Colonic mucosa (tissue), 4 donors: Measurements from ENCODE around the gene CHRNE. TPM values are rescaled to one million over a fixed set of nuclear protein-coding genes. Genes with fewer than 3 reads are reported as not detected.

Source experiments
- DNase-seq: peaks from one replicate; pipeline ENCODE4 v3.0.0-alpha.2; 2020
- H3K27ac ChIP-seq: fragments of 200-600 bp; one replicate; pipeline ENCODE4 v1.8.0; 2021
- H3K27me3 ChIP-seq: fragments of 200-600 bp; one replicate; pipeline ENCODE4 v1.8.0; 2021
- H3K36me3 ChIP-seq: fragments of 200-600 bp; one replicate; pipeline ENCODE4 v1.8.0; 2021
- H3K4me1 ChIP-seq: fragments of 200-600 bp; one replicate; pipeline ENCODE4 v1.8.0; 2021; ENCODE audit warnings: mild to moderate bottlenecking
- H3K4me3 ChIP-seq: fragments of 200-600 bp; one replicate; pipeline ENCODE4 v1.8.0; 2021
- H3K9ac ChIP-seq, 2 donors: one replicate each; pipeline ENCODE4 v1.7.0; 2013; ENCODE audit warnings: control low read depth in 2 of 2, low read depth in 2 of 2, low read length in 2 of 2
- H3K9me3 ChIP-seq: fragments of 200-600 bp; one replicate; pipeline ENCODE4 v1.8.0; 2021
- CTCF ChIP-seq: fragments of 200-600 bp; IDR thresholded peaks from one replicate; pipeline ENCODE4 v1.8.0; 2022; ENCODE audit warnings: antibody characterized with exemption, mild to moderate bottlenecking
- intact Hi-C: fragments of 100-400 bp; cut with DNase I; formaldehyde crosslinking; loops from one replicate; pipeline ENCODE4 v1.14.1; 2022
- total RNA-seq, 2 donors: library from RNA; stranded (reverse); fragmentation: NEBNext Ultra II Directional in 1 of 2; extraction: Animal tissue kit (Norgen Biotek cat#: 25700) in 1 of 2; gene quantifications; one replicate each; pipeline ENCODE4 v1.2.1, GENCODE V29; 2021
- donor health status: healthy.
- donor health status: DM: no; HTN: no; CAD: no.
- donor health status: DM: no; HTN: no; CAD: no.

CHRNE gene
- total RNA-seq, 2 donors from 2014 or later: 1.1 TPM; not detected in 1

- H3K4me1 ChIP-seq: peaks cover 17% of the 10 kb centered on the region
- no peak for DNase-seq
- H3K27ac ChIP-seq: peak overlapping the region; percentile 98
These were observed 43.0 kb upstream of the CHRNE start for GRCh38 chr17:4945944-4946280.

GRCh38 chr17:4945176-4945943, 42.5 kb upstream of the CHRNE start:
- Histone ChIP-seq H3K4me3 (peak overlapping the region; percentile 89), H3K27ac (peak overlapping the region; percentile 98), H3K9ac (peak overlapping the region in 1 of 2 donors; percentile 68), H3K27me3 (no peaks in the 10 kb centered on the region), H3K36me3 (peaks cover 14% of the 10 kb centered on the region), H3K4me1 (peaks cover 17% of the 10 kb centered on the region), H3K9me3 (no peaks in the 10 kb centered on the region)
- intact Hi-C loops: no loop called here
- no peak for TF ChIP-seq CTCF
- peak; percentile 88 for DNase-seq

More at GRCh38 chr17:4945944-4946280, 43.0 kb upstream of the CHRNE start:
- no peaks in the 10 kb centered on the region for H3K27me3 ChIP-seq
- H3K9me3 ChIP-seq: no peaks in the 10 kb centered on the region
- H3K4me3 ChIP-seq: peak overlapping the region; percentile 89
- H3K9ac ChIP-seq: peak overlapping the region; percentile 45 to 99
- no peak for TF ChIP-seq CTCF
- H3K36me3 ChIP-seq: peaks cover 14% of the 10 kb centered on the region
- intact Hi-C loops: no loop called here

GRCh38 chr17:4944554-4945175, 41.8 kb upstream of the CHRNE start:
- peaks cover 14% of the 10 kb centered on the region for H3K36me3 ChIP-seq
- intact Hi-C loops: no loop called here
- peak overlapping the region; percentile 98 for H3K27ac ChIP-seq
- peaks cover 17% of the 10 kb centered on the region for H3K4me1 ChIP-seq
- H3K27me3 ChIP-seq: no peaks in the 10 kb centered on the region
- TF ChIP-seq CTCF: no peak
- no peak overlapping the region for H3K4me3 ChIP-seq
- DNase-seq: no peak
- no peaks in the 10 kb centered on the region for H3K9me3 ChIP-seq
- peak overlapping the region; percentile 37 to 68 for H3K9ac ChIP-seq

- DNase-seq: no peak
- H3K27ac ChIP-seq: peak overlapping the region; percentile 98
- H3K36me3 ChIP-seq: peaks cover 14% of the 10 kb centered on the region
- no peaks in the 10 kb centered on the region for H3K9me3 ChIP-seq
- H3K9ac ChIP-seq: peak overlapping the region; percentile 37 to 68
- H3K4me3 ChIP-seq: no peak overlapping the region
- peaks cover 17% of the 10 kb centered on the region for H3K4me1 ChIP-seq
- no peaks in the 10 kb centered on the region for H3K27me3 ChIP-seq
- TF ChIP-seq CTCF: no peak
- intact Hi-C loops: no loop called here
These were observed 41.3 kb upstream of the CHRNE start for GRCh38 chr17:4944163-4944553.

GRCh38 chr17:4942760-4943508, 40.0 kb upstream of the CHRNE start:
- TF ChIP-seq CTCF: no peak
- no peaks in the 10 kb centered on the region for H3K9me3 ChIP-seq
- no peaks in the 10 kb centered on the region for H3K27me3 ChIP-seq
- no peak for DNase-seq
- intact Hi-C loops: no loop called here
- no peak overlapping the region for H3K4me3 ChIP-seq
- peak overlapping the region in 1 of 2 donors; percentile 3 for H3K9ac ChIP-seq
- no peak overlapping the region for H3K27ac ChIP-seq
- H3K4me1 ChIP-seq: peaks cover 23% of the 10 kb centered on the region
- peaks cover 17% of the 10 kb centered on the region for H3K36me3 ChIP-seq
